Adrenal gland (tissue), 12 donors: ENCODE data around the gene MAP3K8. TPM values are rescaled to one million over a fixed set of nuclear protein-coding genes. Genes with fewer than 3 reads are reported as not detected.

Experiments
- DNase-seq, 7 donors: peaks; one replicate each; pipeline ENCODE4 v3.0.0-alpha.2; 2019 to 2020
- H3K27ac ChIP-seq, 5 donors: fragments of 200-600 bp; sonication (generic) in 4 of 5; 1 replicate in 3 of 5; 2 replicates in 2 of 5; pipeline versions ENCODE4 v1.5.1 to v1.8.0; 2016 to 2020; ENCODE audit warnings: mild to moderate bottlenecking in 1 of 5
- H3K27me3 ChIP-seq: fragments of 200-600 bp; 2 replicates; pipeline ENCODE4 v1.8.0; 2021
- H3K36me3 ChIP-seq, 2 donors: fragments of 200-600 bp; replicated peaks in 1 of 2; 1 replicate in 1 of 2; 2 replicates in 1 of 2; pipeline versions ENCODE4 v1.5.1 to v1.8.0; 2018 to 2022
- H3K4me1 ChIP-seq, 2 donors: fragments of 200-600 bp; replicated peaks in 1 of 2; 1 replicate in 1 of 2; 2 replicates in 1 of 2; pipeline versions ENCODE4 v1.5.1 to v1.8.0; 2018 to 2021
- H3K4me3 ChIP-seq, 4 donors: fragments of 200-600 bp; sonication (generic) in 3 of 4; one replicate each; pipeline ENCODE4 v1.5.1; 2016 to 2018
- H3K9me3 ChIP-seq, 3 donors: fragments of 200-600 bp; sonication (generic) in 1 of 3; replicated peaks in 1 of 3; 1 replicate in 2 of 3; 2 replicates in 1 of 3; pipeline versions ENCODE4 v1.5.1 to v1.8.0; 2016 to 2021
- CTCF ChIP-seq, 6 experiments: fragments of 450-650 bp in 4 of 6; fragments of 200-600 bp in 2 of 6; sonication (generic) in 1 of 6; IDR thresholded peaks; 1 replicate in 5 of 6; 2 replicates in 1 of 6; pipeline versions ENCODE4 v1.5.1 to v1.8.0; 2016 to 2021; ENCODE audit warnings: antibody characterized with exemption in 6 of 6, mild to moderate bottlenecking in 2 of 6, moderate library complexity in 1 of 6
- POLR2A ChIP-seq, 2 donors: fragments of 450-650 bp; IDR thresholded peaks; one replicate each; pipeline ENCODE4 v1.6.1; 2017; ENCODE audit warnings: antibody characterized with exemption in 2 of 2, mild to moderate bottlenecking in 2 of 2, moderate library complexity in 1 of 2
- WGBS, 4 donors: extraction: QIAGEN DNeasy Blood & Tissue Kit in 2 of 4; methylation state at CpG; one replicate each; pipeline versions ENCODE4 v1.1.5 to v1.1.7; 2013 to 2017; 5-methylcytosine and 5-hydroxymethylcytosine counted together
- intact Hi-C, 2 donors: fragments of 100-400 bp; cut with DNase I; formaldehyde crosslinking; loops; one replicate each; pipeline versions ENCODE4 v1.14.1 to v1.15.0; 2022 to 2023
- polyA plus RNA-seq, 3 donors: library from polyadenylated mRNA; stranded (reverse); fragments of 200-250 nt in 2 of 3; fragments of 350-450 nt in 1 of 3; fragmentation: Illumina TruSeq in 1 of 3; extraction: RNeasy Lipid Tissue Mini Kit (QIAGEN cat#74804) in 1 of 3; gene quantifications; one replicate each; pipeline ENCODE4 v1.2.3, GENCODE V29; 2013 to 2014
- total RNA-seq, 9 donors: library from RNA; depleted of rRNA in 4 of 9; stranded (reverse); fragments of >200 nt in 4 of 9; fragments of 120-200 nt in 1 of 9; fragmentation: NEBNext Ultra II Directional in 1 of 9; extraction: Animal tissue kit (Norgen Biotek cat#: 25700) in 1 of 9; gene quantifications; one replicate each; pipeline versions ENCODE4 v1.1.0 to v1.2.4, GENCODE V29; 2013 to 2023
- donor health status: healthy with polysubstance abuse.
- donor health status: Bipolar disorder and iron deficiency.
- donor health status: DM: yes; HTN: yes; CAD: no.
- donor health status: DM: no; HTN: no; CAD: no.
- donor health status: DM: no; HTN: no; CAD: no.
- donor health status: DM: yes; HTN: yes; CAD: no.

MAP3K8 gene
- total and polyA plus RNA-seq, 12 donors, result 2.0 to 58.0 (median 20.1) TPM

GRCh38 chr10:30495687-30496086 is 61.7 kb downstream of the MAP3K8 start:
- TF ChIP-seq POLR2A (IDR thresholded peaks at IDR 0.05) (no peak), CTCF (IDR thresholded peaks at IDR 0.05) (no peak)
- DNase-seq, result no peak
- Histone ChIP-seq H3K36me3 (no peaks in the 10 kb centered on the region), H3K4me1 (peaks cover 7 to 9% of the 10 kb centered on the region in 2 donors), H3K27me3 (no peaks in the 10 kb centered on the region), H3K9me3 (no peaks in the 10 kb centered on the region), H3K27ac (no peak overlapping the region), H3K4me3 (no peak overlapping the region)
- 78 to 89% (median 85%) methylated on average over 6 of the region's 6 CpGs for WGBS, 4 donors
- intact Hi-C loops, result no loop called here

GRCh38 chr10:30499816-30500215 is 65.8 kb downstream of the MAP3K8 start:
- peaks cover 3 to 4% of the 10 kb centered on the region in 2 donors for H3K4me1 ChIP-seq
- no peak for DNase-seq
- H3K9me3 ChIP-seq, result no peaks in the 10 kb centered on the region
- no peak overlapping the region for H3K27ac ChIP-seq
- H3K4me3 ChIP-seq, result no peak overlapping the region
- no peaks in the 10 kb centered on the region for H3K36me3 ChIP-seq
- WGBS, 4 donors, result 86 to 94% (median 88%) methylated on average over 1 of the region's 1 CpG
- H3K27me3 ChIP-seq, result no peaks in the 10 kb centered on the region
- TF ChIP-seq POLR2A (IDR thresholded peaks at IDR 0.05), result no peak
- TF ChIP-seq CTCF (IDR thresholded peaks at IDR 0.05), result no peak
- intact Hi-C loops, result no loop called here

- WGBS, 4 donors, result 91 to 100% (median 93%) methylated on average over 2 of the region's 2 CpGs
- TF ChIP-seq POLR2A (IDR thresholded peaks at IDR 0.05) (no peak), CTCF (IDR thresholded peaks at IDR 0.05) (no peak)
These were observed 66.5 kb downstream of the MAP3K8 start for GRCh38 chr10:30500534-30500933.

GRCh38 chr10:30500963-30501504 is 67.0 kb downstream of the MAP3K8 start:
- H3K4me1 ChIP-seq, result peaks cover 0 to 4% of the 10 kb centered on the region in 2 donors
- no peak overlapping the region for H3K27ac ChIP-seq
- WGBS, 4 donors, result 63 to 80% (median 74%) methylated on average over 3 of the region's 3 CpGs
- H3K27me3 ChIP-seq, result no peaks in the 10 kb centered on the region
- intact Hi-C loops, result no loop called here
- no peak for DNase-seq
- no peaks in the 10 kb centered on the region for H3K36me3 ChIP-seq
- no peak overlapping the region for H3K4me3 ChIP-seq
- no peaks in the 10 kb centered on the region for H3K9me3 ChIP-seq
- TF ChIP-seq POLR2A (IDR thresholded peaks at IDR 0.05), result no peak
- TF ChIP-seq CTCF (IDR thresholded peaks at IDR 0.05), result no peak

More at GRCh38 chr10:30500534-30500933, 66.5 kb downstream of the MAP3K8 start:
- DNase-seq, result no peak
- Histone ChIP-seq H3K27ac (no peak overlapping the region), H3K36me3 (no peaks in the 10 kb centered on the region), H3K27me3 (no peaks in the 10 kb centered on the region), H3K4me1 (peaks cover 0 to 4% of the 10 kb centered on the region in 2 donors), H3K9me3 (no peaks in the 10 kb centered on the region), H3K4me3 (no peak overlapping the region)
- intact Hi-C loops, result no loop called here
